ENCODE data around the gene UBN1. TPM values are rescaled to one million over a fixed set of nuclear protein-coding genes. Genes with fewer than 3 reads are reported as not detected.

Gene UBN1
- total and polyA plus RNA-seq, 8 donors, result 31.3 to 41.1 (median 36.4) TPM

DNA sequence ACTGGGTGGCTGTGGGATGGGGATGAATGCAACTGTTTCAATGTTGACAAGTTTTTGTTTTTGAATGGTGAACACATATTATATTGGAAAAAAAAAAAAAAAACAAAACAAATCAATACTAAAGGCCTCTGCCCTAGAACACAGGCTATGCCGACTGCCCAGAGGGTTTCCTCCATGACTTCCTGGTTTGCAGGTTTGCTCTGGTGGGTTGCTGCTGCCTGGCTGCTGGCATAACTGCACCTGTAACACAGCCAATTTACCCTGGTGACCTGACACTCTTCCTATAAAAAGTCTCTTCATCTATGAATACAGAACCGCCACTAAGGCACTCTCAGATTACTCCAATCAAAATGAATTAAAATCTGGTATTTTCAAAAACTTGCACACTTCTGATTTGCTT, 10.6 kb upstream of the UBN1 start:
- DNase-seq (no peak), ATAC-seq (no peak)
- Histone ChIP-seq H3K4me3 (no peak overlapping the region), H3K27ac (no peak overlapping the region), H3K27me3 (no peaks in the 10 kb centered on the region), H3K9me3 (no peaks in the 10 kb centered on the region), H3K36me3 (peaks cover 4 to 99% of the 10 kb centered on the region in 2 donors), H3K4me1 (no peaks in the 10 kb centered on the region)
- TF ChIP-seq, protein P1, sequence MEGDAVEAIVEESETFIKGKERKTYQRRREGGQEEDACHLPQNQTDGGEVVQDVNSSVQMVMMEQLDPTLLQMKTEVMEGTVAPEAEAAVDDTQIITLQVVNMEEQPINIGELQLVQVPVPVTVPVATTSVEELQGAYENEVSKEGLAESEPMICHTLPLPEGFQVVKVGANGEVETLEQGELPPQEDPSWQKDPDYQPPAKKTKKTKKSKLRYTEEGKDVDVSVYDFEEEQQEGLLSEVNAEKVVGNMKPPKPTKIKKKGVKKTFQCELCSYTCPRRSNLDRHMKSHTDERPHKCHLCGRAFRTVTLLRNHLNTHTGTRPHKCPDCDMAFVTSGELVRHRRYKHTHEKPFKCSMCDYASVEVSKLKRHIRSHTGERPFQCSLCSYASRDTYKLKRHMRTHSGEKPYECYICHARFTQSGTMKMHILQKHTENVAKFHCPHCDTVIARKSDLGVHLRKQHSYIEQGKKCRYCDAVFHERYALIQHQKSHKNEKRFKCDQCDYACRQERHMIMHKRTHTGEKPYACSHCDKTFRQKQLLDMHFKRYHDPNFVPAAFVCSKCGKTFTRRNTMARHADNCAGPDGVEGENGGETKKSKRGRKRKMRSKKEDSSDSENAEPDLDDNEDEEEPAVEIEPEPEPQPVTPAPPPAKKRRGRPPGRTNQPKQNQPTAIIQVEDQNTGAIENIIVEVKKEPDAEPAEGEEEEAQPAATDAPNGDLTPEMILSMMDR (IDR thresholded peaks at IDR 0.05), result no peak
- intact Hi-C loops (cut with DNase I), result no loop called here

DNA sequence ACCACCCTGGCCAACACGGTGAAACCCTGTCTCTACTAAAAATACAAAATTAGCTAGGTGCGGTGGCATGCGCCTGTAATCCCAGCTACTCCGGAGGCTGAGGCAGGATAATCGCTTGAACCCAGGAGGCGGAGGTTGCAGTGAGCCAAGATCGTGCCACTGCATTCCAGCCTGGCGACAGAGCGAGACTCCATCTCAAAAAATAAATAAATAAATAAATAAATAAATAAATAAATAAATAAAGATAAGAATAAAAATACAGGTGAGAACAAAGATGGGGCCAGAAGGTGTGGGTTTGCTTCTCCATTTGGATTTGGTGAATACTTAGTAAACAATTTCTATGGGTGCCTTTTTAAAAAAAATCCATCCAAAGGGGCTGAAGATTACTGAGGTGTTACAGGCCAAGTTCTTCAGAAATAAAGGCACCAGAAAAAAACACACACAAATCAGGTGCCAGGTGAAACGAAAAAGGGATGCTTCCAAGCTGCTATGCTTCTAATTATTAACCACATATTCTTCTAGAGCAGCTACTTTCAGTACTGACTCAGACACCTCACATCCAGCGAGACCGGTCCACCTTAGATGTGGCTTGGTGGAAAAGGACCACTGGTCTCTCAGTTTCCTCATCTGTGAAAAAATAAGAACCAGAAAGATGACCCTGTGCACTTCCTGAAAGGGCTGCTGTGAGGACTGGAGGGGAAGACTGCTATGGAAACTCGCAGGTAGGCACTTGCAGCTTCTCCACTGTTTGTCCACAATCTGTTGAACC, 9.4 kb upstream of the UBN1 start:
- Histone ChIP-seq H3K27ac (no peak overlapping the region), H3K27me3 (no peaks in the 10 kb centered on the region), H3K4me3 (no peak overlapping the region), H3K36me3 (peaks cover 0 to 99% of the 10 kb centered on the region in 2 donors), H3K9me3 (no peaks in the 10 kb centered on the region), H3K4me1 (no peaks in the 10 kb centered on the region)
- TF ChIP-seq, protein P1 (IDR thresholded peaks at IDR 0.05), result no peak
- DNase-seq, result no peak
- intact Hi-C loops (cut with DNase I), result no loop called here
- ATAC-seq, result no peak

DNA sequence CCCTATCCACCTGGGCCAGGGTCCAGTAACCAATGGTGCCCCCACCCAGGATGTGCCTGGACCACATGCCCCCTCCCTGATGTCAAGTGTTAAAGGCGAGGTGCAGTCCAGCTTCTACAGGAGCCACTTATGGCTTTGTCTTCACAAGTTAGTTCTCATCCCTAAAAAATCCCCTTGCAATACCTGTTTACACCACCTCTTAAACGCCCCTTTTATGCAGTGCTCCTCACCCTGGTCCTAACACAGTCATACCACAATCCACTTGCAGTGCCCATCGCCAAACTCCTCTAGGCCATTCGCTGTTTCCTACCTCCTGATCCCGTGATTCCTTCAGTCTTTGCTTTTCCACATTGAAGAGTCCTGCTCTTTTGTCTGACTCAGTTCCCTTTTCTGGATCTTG, 7.3 kb upstream of the UBN1 start:
- Histone ChIP-seq H3K27me3 (no peaks in the 10 kb centered on the region), H3K27ac (no peak overlapping the region), H3K4me3 (no peak overlapping the region), H3K9me3 (no peaks in the 10 kb centered on the region), H3K36me3 (peaks cover 0 to 100% of the 10 kb centered on the region in 2 donors), H3K4me1 (peaks cover 0 to 9% of the 10 kb centered on the region in 2 donors)
- no peak for ATAC-seq
- TF ChIP-seq, protein P1 (IDR thresholded peaks at IDR 0.05), result no peak
- no peak for DNase-seq
- intact Hi-C loops (cut with DNase I), result no loop called here

DNA sequence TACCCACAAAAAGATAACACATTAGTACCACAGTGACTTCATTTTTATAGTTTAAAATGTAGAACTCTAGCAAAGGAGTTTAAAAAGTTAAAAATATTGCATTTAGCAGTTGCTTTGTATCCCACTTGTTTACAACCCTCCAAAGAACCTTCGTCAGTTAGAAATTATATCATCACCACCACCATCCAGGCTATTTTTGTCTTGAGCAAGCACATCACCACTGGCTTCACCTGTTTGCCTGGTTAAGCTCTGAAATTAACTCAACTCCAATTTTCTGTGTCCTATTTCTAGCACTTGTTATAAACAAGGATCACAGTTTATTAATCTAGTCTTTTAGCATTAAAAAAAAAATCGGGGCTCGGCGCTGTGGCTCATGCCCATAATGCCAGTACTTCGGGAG, 6.3 kb upstream of the UBN1 start:
- Histone ChIP-seq H3K9me3 (no peaks in the 10 kb centered on the region), H3K27me3 (no peaks in the 10 kb centered on the region), H3K27ac (no peak overlapping the region), H3K4me3 (no peak overlapping the region), H3K36me3 (peaks cover 0 to 96% of the 10 kb centered on the region in 2 donors), H3K4me1 (peaks cover 6 to 20% of the 10 kb centered on the region in 2 donors)
- ATAC-seq (no peak), DNase-seq (no peak)
- TF ChIP-seq, protein P1 (IDR thresholded peaks at IDR 0.05), result no peak
- intact Hi-C loops (cut with DNase I), result no loop called here

DNA sequence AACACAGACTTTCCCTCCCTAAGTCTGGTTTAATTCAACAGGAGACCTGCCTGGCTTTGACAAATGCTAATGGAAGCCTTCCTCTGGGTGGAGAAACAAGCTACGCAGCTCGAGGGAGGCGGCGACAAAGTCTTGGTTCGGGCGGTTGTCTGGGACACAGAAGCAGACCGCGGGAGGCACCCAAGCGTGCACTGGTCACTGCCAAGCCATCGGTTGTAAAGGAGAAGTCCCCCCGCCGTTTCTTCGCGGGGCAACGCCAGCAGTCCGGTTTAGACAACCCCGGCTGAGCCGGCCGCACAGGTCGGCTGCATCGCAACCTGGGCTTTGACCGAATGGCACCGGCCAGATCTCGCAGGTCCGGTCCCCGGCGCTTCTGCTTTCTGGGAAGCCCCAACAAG, 779 bp upstream of the UBN1 start:
- Histone ChIP-seq H3K27me3 (no peaks in the 10 kb centered on the region), H3K27ac (peak overlapping the region; percentile 95 to 100), H3K4me1 (peaks cover 28 to 58% of the 10 kb centered on the region in 2 donors), H3K4me3 (peak overlapping the region; percentile 88 to 99), H3K9me3 (no peaks in the 10 kb centered on the region), H3K36me3 (peaks cover 0 to 41% of the 10 kb centered on the region in 2 donors)
- TF ChIP-seq, protein P1 (IDR thresholded peaks at IDR 0.05), result no peak
- DNase-seq (peak; percentile 16 to 89 (median 57)), ATAC-seq (peak; percentile 72)
- intact Hi-C loops (cut with DNase I), result no loop called here

All from left lung (tissue), 10 donors.